HCT116 (cell line): Measurements from ENCODE around the gene PLCD4.

Experiments used
- EGR1 ChIP-seq: IDR thresholded peaks from 2 replicates; pipeline ENCODE4 v1.6.1; 2012; ENCODE audit warnings: low read depth
- ELF1 ChIP-seq: IDR thresholded peaks from 2 replicates; pipeline ENCODE4 v1.6.1; 2012; ENCODE audit warnings: low read depth, borderline replicate concordance
- EZH2phosphoT487 ChIP-seq: fragments of 200-600 bp; IDR thresholded peaks from 2 replicates; pipeline ENCODE4 v1.6.1; 2018; ENCODE audit warnings: antibody characterized with exemption, borderline replicate concordance
- FOSL1 ChIP-seq: IDR thresholded peaks from 2 replicates; pipeline ENCODE4 v1.6.1; 2012; ENCODE audit warnings: low read depth
- POLR2A ChIP-seq: IDR thresholded peaks from 2 replicates; pipeline ENCODE4 v1.7.0; 2011; ENCODE audit warnings: borderline replicate concordance; ENCODE audit not compliant: insufficient read depth, insufficient read length; ENCODE audit errors: extremely low read depth
- POLR2AphosphoS5 ChIP-seq: IDR thresholded peaks from 2 replicates; pipeline ENCODE4 v1.6.1; 2011; ENCODE audit warnings: mild to moderate bottlenecking, low read depth, low read length, moderate library complexity
- RAD21 ChIP-seq: IDR thresholded peaks from 2 replicates; pipeline ENCODE4 v1.6.1; 2012; ENCODE audit warnings: low read depth, mild to moderate bottlenecking
- SIN3A ChIP-seq: IDR thresholded peaks from 2 replicates; pipeline ENCODE4 v1.6.1; 2012; ENCODE audit warnings: low read depth
- TCF7L2 ChIP-seq: IDR thresholded peaks from 2 replicates; pipeline ENCODE4 v1.7.0; 2011; ENCODE audit warnings: borderline replicate concordance, inconsistent platforms; ENCODE audit not compliant: insufficient read depth, insufficient read length; ENCODE audit errors: extremely low read depth
- ZNF274 ChIP-seq: fragments of 200-500 bp; sonication (Bioruptor generic); IDR thresholded peaks from 2 replicates; pipeline ENCODE4 v1.6.1; 2014; ENCODE audit warnings: mild to moderate bottlenecking, low read depth, low read length, inconsistent platforms
- TF ChIP-seq, protein P1 (sequence below), 3 experiments: fragments of 200-600 bp in 1 of 3; sonication (generic) in 1 of 3; IDR thresholded peaks in 2 of 3; conservative IDR thresholded peaks in 1 of 3; 2 replicates each; pipeline ENCODE4 v1.5.1; 2012 to 2017; ENCODE audit warnings: low read depth in 2 of 3, low read length in 2 of 3, antibody characterized with exemption in 1 of 3, borderline replicate concordance in 1 of 3, control low read depth in 1 of 3, mild to moderate bottlenecking in 1 of 3, mixed read lengths in 1 of 3, mixed run types in 1 of 3, moderate library complexity in 1 of 3; ENCODE audit not compliant: insufficient read depth in 1 of 3
- TF ChIP-seq, protein P2 (sequence below): IDR thresholded peaks from 2 replicates; pipeline ENCODE4 v1.6.1; 2012; ENCODE audit warnings: low read depth
- TF ChIP-seq, protein P3 (sequence below): IDR thresholded peaks from 2 replicates; pipeline ENCODE4 v1.6.1; 2011; ENCODE audit warnings: mild to moderate bottlenecking, low read length, moderate library complexity; ENCODE audit not compliant: insufficient replicate concordance; ENCODE audit errors: extremely low read depth
- TF ChIP-seq, protein P4 (sequence below): IDR thresholded peaks from 2 replicates; pipeline ENCODE4 v1.6.1; 2012

GRCh38 chr2:218648088-218648786 lies 40.5 kb downstream of the PLCD4 start:
- TF ChIP-seq POLR2A (no peak), EGR1 (no peak), POLR2AphosphoS5 (no peak), RAD21 (peak; percentile 87), ELF1 (no peak), EZH2phosphoT487 (no peak), ZNF274 (no peak), TCF7L2 (no peak), FOSL1 (no peak), SIN3A (no peak)
- TF ChIP-seq, protein P1, sequence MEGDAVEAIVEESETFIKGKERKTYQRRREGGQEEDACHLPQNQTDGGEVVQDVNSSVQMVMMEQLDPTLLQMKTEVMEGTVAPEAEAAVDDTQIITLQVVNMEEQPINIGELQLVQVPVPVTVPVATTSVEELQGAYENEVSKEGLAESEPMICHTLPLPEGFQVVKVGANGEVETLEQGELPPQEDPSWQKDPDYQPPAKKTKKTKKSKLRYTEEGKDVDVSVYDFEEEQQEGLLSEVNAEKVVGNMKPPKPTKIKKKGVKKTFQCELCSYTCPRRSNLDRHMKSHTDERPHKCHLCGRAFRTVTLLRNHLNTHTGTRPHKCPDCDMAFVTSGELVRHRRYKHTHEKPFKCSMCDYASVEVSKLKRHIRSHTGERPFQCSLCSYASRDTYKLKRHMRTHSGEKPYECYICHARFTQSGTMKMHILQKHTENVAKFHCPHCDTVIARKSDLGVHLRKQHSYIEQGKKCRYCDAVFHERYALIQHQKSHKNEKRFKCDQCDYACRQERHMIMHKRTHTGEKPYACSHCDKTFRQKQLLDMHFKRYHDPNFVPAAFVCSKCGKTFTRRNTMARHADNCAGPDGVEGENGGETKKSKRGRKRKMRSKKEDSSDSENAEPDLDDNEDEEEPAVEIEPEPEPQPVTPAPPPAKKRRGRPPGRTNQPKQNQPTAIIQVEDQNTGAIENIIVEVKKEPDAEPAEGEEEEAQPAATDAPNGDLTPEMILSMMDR (IDR thresholded peaks at IDR 0.05 in 2 of 3, conservative IDR thresholded peaks at IDR 0.05 in 1 of 3; ENCODE audit: borderline replicate concordance in 1 of 3, insufficient read depth in 1 of 3, low read depth in 2 of 3, low read length in 2 of 3) = peak; percentile 82 to 89 (median 89)
- TF ChIP-seq, protein P2, sequence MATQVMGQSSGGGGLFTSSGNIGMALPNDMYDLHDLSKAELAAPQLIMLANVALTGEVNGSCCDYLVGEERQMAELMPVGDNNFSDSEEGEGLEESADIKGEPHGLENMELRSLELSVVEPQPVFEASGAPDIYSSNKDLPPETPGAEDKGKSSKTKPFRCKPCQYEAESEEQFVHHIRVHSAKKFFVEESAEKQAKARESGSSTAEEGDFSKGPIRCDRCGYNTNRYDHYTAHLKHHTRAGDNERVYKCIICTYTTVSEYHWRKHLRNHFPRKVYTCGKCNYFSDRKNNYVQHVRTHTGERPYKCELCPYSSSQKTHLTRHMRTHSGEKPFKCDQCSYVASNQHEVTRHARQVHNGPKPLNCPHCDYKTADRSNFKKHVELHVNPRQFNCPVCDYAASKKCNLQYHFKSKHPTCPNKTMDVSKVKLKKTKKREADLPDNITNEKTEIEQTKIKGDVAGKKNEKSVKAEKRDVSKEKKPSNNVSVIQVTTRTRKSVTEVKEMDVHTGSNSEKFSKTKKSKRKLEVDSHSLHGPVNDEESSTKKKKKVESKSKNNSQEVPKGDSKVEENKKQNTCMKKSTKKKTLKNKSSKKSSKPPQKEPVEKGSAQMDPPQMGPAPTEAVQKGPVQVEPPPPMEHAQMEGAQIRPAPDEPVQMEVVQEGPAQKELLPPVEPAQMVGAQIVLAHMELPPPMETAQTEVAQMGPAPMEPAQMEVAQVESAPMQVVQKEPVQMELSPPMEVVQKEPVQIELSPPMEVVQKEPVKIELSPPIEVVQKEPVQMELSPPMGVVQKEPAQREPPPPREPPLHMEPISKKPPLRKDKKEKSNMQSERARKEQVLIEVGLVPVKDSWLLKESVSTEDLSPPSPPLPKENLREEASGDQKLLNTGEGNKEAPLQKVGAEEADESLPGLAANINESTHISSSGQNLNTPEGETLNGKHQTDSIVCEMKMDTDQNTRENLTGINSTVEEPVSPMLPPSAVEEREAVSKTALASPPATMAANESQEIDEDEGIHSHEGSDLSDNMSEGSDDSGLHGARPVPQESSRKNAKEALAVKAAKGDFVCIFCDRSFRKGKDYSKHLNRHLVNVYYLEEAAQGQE = no peak
- TF ChIP-seq, protein P3, sequence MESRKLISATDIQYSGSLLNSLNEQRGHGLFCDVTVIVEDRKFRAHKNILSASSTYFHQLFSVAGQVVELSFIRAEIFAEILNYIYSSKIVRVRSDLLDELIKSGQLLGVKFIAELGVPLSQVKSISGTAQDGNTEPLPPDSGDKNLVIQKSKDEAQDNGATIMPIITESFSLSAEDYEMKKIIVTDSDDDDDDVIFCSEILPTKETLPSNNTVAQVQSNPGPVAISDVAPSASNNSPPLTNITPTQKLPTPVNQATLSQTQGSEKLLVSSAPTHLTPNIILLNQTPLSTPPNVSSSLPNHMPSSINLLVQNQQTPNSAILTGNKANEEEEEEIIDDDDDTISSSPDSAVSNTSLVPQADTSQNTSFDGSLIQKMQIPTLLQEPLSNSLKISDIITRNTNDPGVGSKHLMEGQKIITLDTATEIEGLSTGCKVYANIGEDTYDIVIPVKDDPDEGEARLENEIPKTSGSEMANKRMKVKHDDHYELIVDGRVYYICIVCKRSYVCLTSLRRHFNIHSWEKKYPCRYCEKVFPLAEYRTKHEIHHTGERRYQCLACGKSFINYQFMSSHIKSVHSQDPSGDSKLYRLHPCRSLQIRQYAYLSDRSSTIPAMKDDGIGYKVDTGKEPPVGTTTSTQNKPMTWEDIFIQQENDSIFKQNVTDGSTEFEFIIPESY = no peak
- TF ChIP-seq, protein P4, sequence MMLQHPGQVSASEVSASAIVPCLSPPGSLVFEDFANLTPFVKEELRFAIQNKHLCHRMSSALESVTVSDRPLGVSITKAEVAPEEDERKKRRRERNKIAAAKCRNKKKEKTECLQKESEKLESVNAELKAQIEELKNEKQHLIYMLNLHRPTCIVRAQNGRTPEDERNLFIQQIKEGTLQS = no peak
